Fibroblast of lung (primary cell): ENCODE results near the gene FTL. TPM values are rescaled to one million over a fixed set of nuclear protein-coding genes. Genes with fewer than 3 reads are reported as not detected.

Experiments
- DNase-seq, 2 donors: peaks; one replicate each; pipeline versions ENCODE4 v3.0.0 to v3.0.0-alpha.2; 2010; ENCODE audit warnings: low read depth in 2 of 2
- H2AFZ ChIP-seq: 2 replicates; pipeline ENCODE4 v1.5.1; 2012; ENCODE audit warnings: low read length, control low read depth, inconsistent platforms
- H3K27ac ChIP-seq: 2 replicates; pipeline ENCODE4 v1.5.1; 2011; ENCODE audit warnings: low read length, control low read depth; ENCODE audit not compliant: insufficient read depth
- H3K27me3 ChIP-seq: 2 replicates; pipeline ENCODE4 v1.5.1; 2011; ENCODE audit warnings: mild to moderate bottlenecking, low read length; ENCODE audit not compliant: control insufficient read depth, insufficient read depth
- H3K36me3 ChIP-seq: 2 replicates; pipeline ENCODE4 v1.5.1; 2011; ENCODE audit warnings: low read length; ENCODE audit not compliant: control insufficient read depth, insufficient read depth
- H3K4me1 ChIP-seq: 2 replicates; pipeline ENCODE4 v1.5.1; 2011; ENCODE audit warnings: low read length; ENCODE audit not compliant: control insufficient read depth, insufficient read depth; ENCODE audit errors: extremely low read depth
- H3K4me2 ChIP-seq: 2 replicates; pipeline ENCODE4 v1.5.1; 2011; ENCODE audit warnings: low read length, control low read depth; ENCODE audit not compliant: insufficient read depth; ENCODE audit errors: extremely low read depth
- H3K4me3 ChIP-seq, 4 experiments: fragments of 200-600 bp in 1 of 4; sonication (generic) in 1 of 4; replicated peaks in 1 of 4; 2 replicates each; pipeline ENCODE4 v1.5.1; 2011 to 2016; ENCODE audit warnings: low read length in 4 of 4, low read depth in 3 of 4, mild to moderate bottlenecking in 3 of 4, control low read depth in 2 of 4, inconsistent platforms in 1 of 4, mixed read lengths in 1 of 4; ENCODE audit not compliant: insufficient read depth in 1 of 4; ENCODE audit errors: control extremely low read depth in 1 of 4
- H3K79me2 ChIP-seq: 2 replicates; pipeline ENCODE4 v1.5.1; 2012; ENCODE audit warnings: mild to moderate bottlenecking, low read length, inconsistent platforms; ENCODE audit not compliant: control insufficient read depth, insufficient read depth
- H3K9ac ChIP-seq: 2 replicates; pipeline ENCODE4 v1.5.1; 2011; ENCODE audit warnings: mild to moderate bottlenecking, low read length, control low read depth; ENCODE audit not compliant: insufficient read depth
- H3K9me3 ChIP-seq: 2 replicates; pipeline ENCODE4 v1.5.1; 2012; ENCODE audit warnings: low read depth, low read length; ENCODE audit not compliant: control insufficient read depth, insufficient read depth
- H4K20me1 ChIP-seq: 2 replicates; pipeline ENCODE4 v1.5.1; 2011; ENCODE audit warnings: low read length; ENCODE audit not compliant: control insufficient read depth, insufficient read depth; ENCODE audit errors: extremely low read depth
- CTCF ChIP-seq, 2 donors: IDR thresholded peaks in 1 of 2; conservative IDR thresholded peaks in 1 of 2; 1 replicate in 1 of 2; 2 replicates in 1 of 2; pipeline ENCODE4 v1.5.1; 2011 to 2012; ENCODE audit warnings: low read length in 2 of 2, control low read depth in 1 of 2, inconsistent platforms in 1 of 2, low read depth in 1 of 2, mild to moderate bottlenecking in 1 of 2
- EZH2 ChIP-seq: IDR thresholded peaks from 2 replicates; pipeline ENCODE4 v1.5.1; 2012; ENCODE audit warnings: low read length, control low read depth, mild to moderate bottlenecking; ENCODE audit errors: missing control alignments
- polyA plus RNA-seq, 2 donors: library from polyadenylated mRNA; depleted of rRNA in 1 of 2; stranded (reverse) in 1 of 2; unstranded in 1 of 2; fragments of >200 nt; gene quantifications; 2 replicates each; pipeline ENCODE4 v1.2.1, GENCODE V29; 2011 to 2012; ENCODE audit warnings: missing spikeins in 1 of 2
- total RNA-seq: library from RNA; depleted of rRNA; stranded (reverse); fragments of >200 nt; gene quantifications from 2 replicates; pipeline ENCODE4 v1.2.1, GENCODE V29; 2014

The FTL gene
- total and polyA plus RNA-seq, 2 donors (not counting 1 experiment from before 2014, with no cell fraction given) = 1,844 to 6,440 TPM

- Histone ChIP-seq H3K27me3 (no peaks in the 10 kb centered on the region), H3K27ac (peak overlapping the region; percentile 97), H2AFZ (no peak overlapping the region), H3K79me2 (peaks cover 25% of the 10 kb centered on the region), H3K36me3 (peaks cover 8% of the 10 kb centered on the region), H3K9me3 (no peaks in the 10 kb centered on the region), H3K4me2 (peak overlapping the region; percentile 95), H3K9ac (peak overlapping the region; percentile 97), H3K4me3 (peak overlapping the region; percentile 61 to 96 (median 94)), H4K20me1 (no peaks in the 10 kb centered on the region), H3K4me1 (peaks cover 11% of the 10 kb centered on the region)
- TF ChIP-seq EZH2 (no peak), CTCF (conservative IDR thresholded peaks at IDR 0.05 in 1 of 2, IDR thresholded peaks at IDR 0.05 in 1 of 2; ENCODE audit: low read depth in 1 of 2, low read length in 2 of 2) (no peak)
- no peak for DNase-seq
These were observed 9.7 kb upstream of the FTL start for GRCh38 chr19:48955308-48955958.

- peaks cover 16% of the 10 kb centered on the region for H3K4me1 ChIP-seq
- H3K27ac ChIP-seq = no peak overlapping the region
These were observed 7.1 kb upstream of the FTL start for GRCh38 chr19:48958006-48958405.

More at GRCh38 chr19:48958006-48958405, 7.1 kb upstream of the FTL start:
- no peaks in the 10 kb centered on the region for H4K20me1 ChIP-seq
- no peak overlapping the region for H3K9ac ChIP-seq
- no peak overlapping the region for H2AFZ ChIP-seq
- H3K9me3 ChIP-seq = no peaks in the 10 kb centered on the region
- H3K27me3 ChIP-seq = no peaks in the 10 kb centered on the region
- peaks cover 25% of the 10 kb centered on the region for H3K79me2 ChIP-seq
- peaks cover 19% of the 10 kb centered on the region for H3K36me3 ChIP-seq
- no peak for DNase-seq
- no peak overlapping the region for H3K4me2 ChIP-seq
- H3K4me3 ChIP-seq = no peak overlapping the region
- no peak for TF ChIP-seq CTCF (conservative IDR thresholded peaks at IDR 0.05 in 1 of 2, IDR thresholded peaks at IDR 0.05 in 1 of 2; ENCODE audit: low read depth in 1 of 2, low read length in 2 of 2)
- no peak for TF ChIP-seq EZH2
